CD4-positive, alpha-beta T cell treated with Interleukin-6 at 100 ng/mL for 8 hours (primary cell): Measurements from ENCODE around the gene RPL12.
A peak's percentile ranks its signal among the peaks of the same experiment; 100 is the strongest.

Experiments used
- DNase-seq: peaks from one replicate; pipeline ENCODE4 v3.0.0-alpha.2; 2020; ENCODE audit warnings: mixed read lengths, low spot score

Gene RPL12

GRCh38 chr9:127450830-127451607 is at the start of gene RPL12, which contains the start of gene LRSAM1:
Gene RPL12 (minus strand): TSS chr9:127451406. CDS start chr9:127451317, 89 bp downstream.
Gene LRSAM1 (plus strand): TSS chr9:127451510. CDS start chr9:127454528, 3,018 bp downstream.
- DNase-seq = peak; percentile 96

GRCh38 chr9:127500862-127501261 is 49.7 kb upstream of the RPL12 start:
- DNase-seq = no peak

- no peak for DNase-seq
Measured at GRCh38 chr9:127500399-127500798, 49.2 kb upstream of the RPL12 start.

GRCh38 chr9:127498298-127498697 is 47.1 kb upstream of the RPL12 start:
- DNase-seq = no peak

- no peak for DNase-seq
Measured at GRCh38 chr9:127497656-127498290, 46.6 kb upstream of the RPL12 start.

GRCh38 chr9:127496974-127497373 is 45.8 kb upstream of the RPL12 start:
- DNase-seq = no peak

GRCh38 chr9:127495884-127496555 is 44.8 kb upstream of the RPL12 start:
- DNase-seq = no peak

GRCh38 chr9:127494304-127494702 is 43.1 kb upstream of the RPL12 start:
- no peak for DNase-seq

- no peak for DNase-seq
Measured at GRCh38 chr9:127493592-127494303, 42.5 kb upstream of the RPL12 start.

- DNase-seq = no peak
Measured at GRCh38 chr9:127492616-127493015, 41.4 kb upstream of the RPL12 start.

- no peak for DNase-seq
Measured at GRCh38 chr9:127491516-127491915, 40.3 kb upstream of the RPL12 start.

- no peak for DNase-seq
Measured at GRCh38 chr9:127490535-127491230, 39.5 kb upstream of the RPL12 start.

- no peak for DNase-seq
Measured at GRCh38 chr9:127489471-127490115, 38.4 kb upstream of the RPL12 start.

GRCh38 chr9:127488946-127489345 is 37.7 kb upstream of the RPL12 start:
- DNase-seq = no peak

GRCh38 chr9:127485995-127486394 is 34.8 kb upstream of the RPL12 start:
- no peak for DNase-seq

- DNase-seq = no peak
Measured at GRCh38 chr9:127482662-127483061, 31.5 kb upstream of the RPL12 start.

- no peak for DNase-seq
Measured at GRCh38 chr9:127479507-127480081, 28.4 kb upstream of the RPL12 start.

GRCh38 chr9:127474592-127474991 is 23.4 kb upstream of the RPL12 start:
- DNase-seq = no peak

- no peak for DNase-seq
Measured at GRCh38 chr9:127473932-127474331, 22.7 kb upstream of the RPL12 start.

GRCh38 chr9:127473501-127473900 is 22.3 kb upstream of the RPL12 start:
- DNase-seq = no peak

GRCh38 chr9:127470662-127471061 is 19.5 kb upstream of the RPL12 start:
- DNase-seq = no peak
